H1 (cell line): ENCODE results near the gene FHIT. TPM values are rescaled to one million over a fixed set of nuclear protein-coding genes. Genes with fewer than 3 reads are reported as not detected.

ENCODE experiments used
- CTCF ChIA-PET: fragments of 300-600 bp; sonication (Branson Sonifier 250); formaldehyde crosslinking; loops from one replicate; lab custom pipeline; 2021; ENCODE audit not compliant: partially characterized antibody; lab: Charles Lee
- POLR2A ChIA-PET: fragments of 300-600 bp; sonication (Branson Sonifier 250); formaldehyde crosslinking; loops from one replicate; lab custom pipeline; 2021; ENCODE audit warnings: inconsistent platforms; ENCODE audit not compliant: partially characterized antibody; lab: Charles Lee
- DNase-seq, 2 experiments: peaks; one replicate each; pipeline versions ENCODE4 v3.0.0 to v3.0.0-alpha.2; 2010 to 2022; ENCODE audit warnings: low spot score in 2 of 2, low read depth in 1 of 2, mixed read lengths in 1 of 2
- FAIRE-seq: peaks from 2 replicates; lab custom pipeline; 2011; peaks lifted over from hg19 to GRCh38; lab: Jason Lieb, UNC
- H2AFZ ChIP-seq: 2 replicates; pipeline ENCODE4 v1.8.1; 2012; ENCODE audit warnings: low read length, inconsistent platforms
- H2AK5ac ChIP-seq: 2 replicates; pipeline ENCODE4 v1.6.1; 2013; ENCODE audit warnings: low read depth, low read length
- H2BK120ac ChIP-seq: replicated peaks from 2 replicates; pipeline ENCODE3; 2013; ENCODE audit warnings: low read depth, low read length, inconsistent platforms
- H2BK12ac ChIP-seq: 2 replicates; pipeline ENCODE4 v1.6.1; 2013; ENCODE audit warnings: low read depth, low read length
- H2BK15ac ChIP-seq: 2 replicates; pipeline ENCODE4 v1.6.1; 2013; ENCODE audit warnings: low read length
- H2BK20ac ChIP-seq: 2 replicates; pipeline ENCODE4 v1.6.1; 2013; ENCODE audit warnings: low read length
- H2BK5ac ChIP-seq: 2 replicates; pipeline ENCODE4 v1.6.1; 2013; ENCODE audit warnings: low read depth, low read length
- H3K14ac ChIP-seq: 2 replicates; pipeline ENCODE4 v1.6.1; 2013; ENCODE audit warnings: inconsistent platforms; ENCODE audit not compliant: insufficient read length
- H3K18ac ChIP-seq: 2 replicates; pipeline ENCODE4 v1.6.1; 2013; ENCODE audit warnings: low read length; ENCODE audit errors: extremely low read depth
- H3K23ac ChIP-seq: 2 replicates; pipeline ENCODE4 v1.6.1; 2013; ENCODE audit warnings: inconsistent platforms; ENCODE audit not compliant: insufficient read length
- H3K23me2 ChIP-seq: 2 replicates; pipeline ENCODE4 v1.6.1; 2013; ENCODE audit warnings: low read depth, low read length
- H3K27ac ChIP-seq: 2 replicates; pipeline ENCODE4 v1.6.1; 2011; ENCODE audit warnings: low read depth, low read length, inconsistent platforms
- H3K27me3 ChIP-seq, 4 experiments: replicated peaks in 1 of 4; 1 replicate in 1 of 4; 2 replicates in 3 of 4; pipeline versions ENCODE4 v1.6.1 to v1.8.1; 2011 to 2013; ENCODE audit warnings: low read length in 3 of 4, mild to moderate bottlenecking in 3 of 4, inconsistent platforms in 2 of 4, mixed read lengths in 2 of 4, moderate library complexity in 1 of 4; ENCODE audit not compliant: control insufficient read depth in 3 of 4, insufficient read depth in 3 of 4; ENCODE audit errors: extremely low read depth in 1 of 4
- H3K36me3 ChIP-seq, 4 experiments: 2 replicates each; pipeline versions ENCODE4 v1.6.1 to v1.8.1; 2011 to 2013; ENCODE audit warnings: mild to moderate bottlenecking in 4 of 4, low read length in 3 of 4, moderate library complexity in 2 of 4, control low read depth in 1 of 4, inconsistent platforms in 1 of 4; ENCODE audit not compliant: insufficient read depth in 4 of 4, control insufficient read depth in 2 of 4
- H3K4ac ChIP-seq: replicated peaks from 2 replicates; pipeline ENCODE3; 2013; ENCODE audit warnings: low read length, low read depth, mixed read lengths, inconsistent platforms; ENCODE audit not compliant: insufficient read length
- H3K4me1 ChIP-seq, 4 experiments: replicated peaks in 1 of 4; 1 replicate in 1 of 4; 2 replicates in 3 of 4; pipeline versions ENCODE4 v1.6.1 to v1.8.1; 2011 to 2013; ENCODE audit warnings: low read length in 3 of 4, inconsistent platforms in 2 of 4, mixed read lengths in 1 of 4; ENCODE audit not compliant: insufficient read depth in 4 of 4, control insufficient read depth in 3 of 4
- H3K4me2 ChIP-seq, 2 experiments: 2 replicates each; pipeline versions ENCODE4 v1.6.1 to v1.8.1; 2011 to 2013; ENCODE audit warnings: low read depth in 2 of 2, low read length in 2 of 2, control low read depth in 1 of 2, inconsistent platforms in 1 of 2, mild to moderate bottlenecking in 1 of 2; ENCODE audit not compliant: insufficient read depth in 1 of 2
- H3K4me3 ChIP-seq, 4 experiments: fragments of 200-600, 300-600 bp in 1 of 4; sonication (generic), shearing (Covaris generic), sonication (Bioruptor Twin) in 1 of 4; 2 replicates each; pipeline versions ENCODE4 v1.5.1 to v1.8.1; 2011 to 2016; ENCODE audit warnings: low read length in 4 of 4, low read depth in 3 of 4, control low read depth in 2 of 4, inconsistent platforms in 2 of 4, mild to moderate bottlenecking in 2 of 4, mixed read lengths in 1 of 4, moderate library complexity in 1 of 4; ENCODE audit not compliant: insufficient read depth in 2 of 4; ENCODE audit errors: extremely low read depth in 1 of 4
- H3K56ac ChIP-seq: replicated peaks from 2 replicates; pipeline ENCODE3; 2013; ENCODE audit warnings: low read depth, mild to moderate bottlenecking, mixed read lengths, low read length, inconsistent platforms; ENCODE audit not compliant: insufficient read length
- H3K79me1 ChIP-seq: 2 replicates; pipeline ENCODE4 v1.6.1; 2013; ENCODE audit warnings: low read depth, low read length, control low read depth
- H3K79me2 ChIP-seq, 2 experiments: 2 replicates each; pipeline versions ENCODE4 v1.6.1 to v1.8.1; 2012 to 2013; ENCODE audit warnings: low read length in 2 of 2, mild to moderate bottlenecking in 2 of 2, inconsistent platforms in 1 of 2; ENCODE audit not compliant: insufficient read depth in 2 of 2, control insufficient read depth in 1 of 2
- H3K9ac ChIP-seq, 4 experiments: replicated peaks in 1 of 4; 1 replicate in 1 of 4; 2 replicates in 3 of 4; pipeline versions ENCODE4 v1.6.1 to v1.8.1; 2011 to 2013; ENCODE audit warnings: low read depth in 3 of 4, low read length in 3 of 4, control low read depth in 2 of 4, mild to moderate bottlenecking in 2 of 4, moderate library complexity in 2 of 4, inconsistent platforms in 1 of 4; ENCODE audit errors: extremely low read depth in 1 of 4
- H3K9me3 ChIP-seq, 2 experiments: 2 replicates each; pipeline versions ENCODE4 v1.6.1 to v1.8.1; 2012 to 2013; ENCODE audit warnings: mild to moderate bottlenecking in 2 of 2, moderate library complexity in 2 of 2, control low read depth in 1 of 2, inconsistent platforms in 1 of 2, low read depth in 1 of 2, low read length in 1 of 2, mixed read lengths in 1 of 2; ENCODE audit not compliant: insufficient read depth in 2 of 2
- H4K20me1 ChIP-seq, 2 experiments: replicated peaks in 1 of 2; 2 replicates each; pipeline versions ENCODE3 to v1.8.1; 2011 to 2013; ENCODE audit warnings: inconsistent platforms in 2 of 2, low read length in 2 of 2, mild to moderate bottlenecking in 1 of 2; ENCODE audit not compliant: insufficient read depth in 2 of 2, control insufficient read depth in 1 of 2
- H4K5ac ChIP-seq: 2 replicates; pipeline ENCODE4 v1.6.1; 2013; ENCODE audit warnings: low read length, low read depth, mixed read lengths, inconsistent platforms; ENCODE audit not compliant: insufficient read length
- H4K8ac ChIP-seq: 2 replicates; pipeline ENCODE4 v1.8.0; 2013; ENCODE audit warnings: mild to moderate bottlenecking, moderate library complexity, low read length, inconsistent platforms; ENCODE audit not compliant: insufficient read depth; ENCODE audit errors: extremely low read depth
- H4K91ac ChIP-seq: replicated peaks from 2 replicates; pipeline ENCODE3; 2013; ENCODE audit warnings: low read length, mixed read lengths, inconsistent platforms; ENCODE audit not compliant: insufficient read length
- WGBS, 2 experiments: shearing (Covaris generic) in 1 of 2; methylation state at CpG; one replicate each; pipeline versions ENCODE4 v1.1.6 to v1.1.7; 2013 to 2015; ENCODE audit warnings: low lambda C conversion rate in 2 of 2, mixed read lengths in 2 of 2, inconsistent platforms in 1 of 2, low coverage in 1 of 2, missing lambda C conversion rate in 1 of 2; ENCODE audit not compliant: insufficient replicate concordance in 2 of 2, insufficient coverage in 1 of 2, insufficient read length in 1 of 2; ENCODE audit errors: extremely low coverage in 1 of 2, missing lambda C conversion rate in 1 of 2; 5-methylcytosine and 5-hydroxymethylcytosine counted together
- polyA plus RNA-seq, 7 experiments: library from polyadenylated mRNA; depleted of rRNA in 3 of 7; stranded (reverse) in 5 of 7; unstranded in 2 of 7; fragments of >200 nt in 5 of 7; fragments of 200-250 nt in 2 of 7; gene quantifications; 1 replicate in 5 of 7; 2 replicates in 1 of 7; 4 replicates in 1 of 7; pipeline versions ENCODE4 v1.2.1 to v1.2.3, GENCODE V29; 2011 to 2013; ENCODE audit warnings: missing spikeins in 2 of 7, mixed read lengths in 2 of 7
- total RNA-seq: library from RNA; stranded (reverse); fragmentation: NEBNext Ultra II Directional; extraction: Animal tissue kit (Norgen Biotek cat#: 25700); gene quantifications from 2 replicates; pipeline ENCODE4 v1.2.1, GENCODE V29; 2021

FHIT gene
- total and polyA plus RNA-seq, 2 of the 8 experiments (the other 6 are each of a cell fraction or from before 2014, with no cell fraction given): 1.2 to 3.2 TPM

- H3K4me3 ChIP-seq: no peak overlapping the region
- POLR2A ChIA-PET: no interaction called here
- no peak overlapping the region for H2AFZ ChIP-seq
- H3K23me2 ChIP-seq: no peaks in the 10 kb centered on the region
- H3K27ac ChIP-seq: no peak overlapping the region
- no peak overlapping the region for H3K18ac ChIP-seq
- no peak overlapping the region for H4K5ac ChIP-seq
- DNase-seq: no peak
- no peak overlapping the region for H3K56ac ChIP-seq
- 86% methylated on average over 1 of the region's 1 CpG; no CpG with 5 or more reads in 1 of the 2 experiments for WGBS, 2 experiments
- no peaks in the 10 kb centered on the region for H4K20me1 ChIP-seq
- H3K79me1 ChIP-seq: no peaks in the 10 kb centered on the region
- H4K91ac ChIP-seq: no peak overlapping the region
- no peak overlapping the region for H3K4ac ChIP-seq
- H3K14ac ChIP-seq: no peak overlapping the region
- no peaks in the 10 kb centered on the region for H3K27me3 ChIP-seq
- H3K23ac ChIP-seq: no peak overlapping the region
- no peak for FAIRE-seq
- no peak overlapping the region for H2AK5ac ChIP-seq
- peaks cover 3 to 17% of the 10 kb centered on the region in 2 experiments; a peak in 3 of 4 replicates for H3K9me3 ChIP-seq
- H4K8ac ChIP-seq: no peak overlapping the region
- no peak overlapping the region for H2BK20ac ChIP-seq
- no peak overlapping the region for H2BK5ac ChIP-seq
- 0 out of 8 replicates have a peak, but pooled peaks cover 0 to 2% (median 0%) of the 10 kb centered on the region in 4 experiments for H3K36me3 ChIP-seq
- H3K4me2 ChIP-seq: no peak overlapping the region
- CTCF ChIA-PET: interaction anchor here (1.4 kb wide), 1 partner anchor 229 kb away, joined by 4 read pairs; no protein-coding TSS in a partner anchor
- H2BK15ac ChIP-seq: no peak overlapping the region
- no peak overlapping the region for H2BK12ac ChIP-seq
- H3K9ac ChIP-seq: no peak overlapping the region
- no peaks in the 10 kb centered on the region for H3K79me2 ChIP-seq
- H3K4me1 ChIP-seq: no peaks in the 10 kb centered on the region
- H2BK120ac ChIP-seq: no peak overlapping the region
Observed at GRCh38 chr3:60983906-60984305, 267.3 kb downstream of the FHIT start.
